GM13977 (cell line): ENCODE data around the gene AGBL1.

Source experiments
- DNase-seq: peaks from one replicate; pipeline ENCODE4 v3.0.0; 2012; ENCODE audit warnings: low spot score
- CTCF ChIP-seq: IDR thresholded peaks from 2 replicates; pipeline ENCODE4 v1.5.1; 2012; ENCODE audit warnings: mild to moderate bottlenecking, control low read depth; ENCODE audit not compliant: insufficient read depth; ENCODE audit errors: extremely low read depth, missing control alignments
- in situ Hi-C: fragments of 300-500 bp; cut with MboI; formaldehyde crosslinking; loops from one replicate; pipeline ENCODE4 v1.12.0; 2022; ENCODE audit warnings: low sequenced_read_pairs, low pct_unique_long_range_greater_than_20kb, mixed read lengths, inconsistent platforms; ENCODE audit not compliant: unreplicated experiment

Gene AGBL1

GRCh38 chr15:86355361-86355760 lies 275.7 kb downstream of the AGBL1 start:
- in situ Hi-C loops, result no loop called here
- DNase-seq, result no peak
- TF ChIP-seq CTCF, result no peak

GRCh38 chr15:86355801-86356200 lies 276.1 kb downstream of the AGBL1 start:
- in situ Hi-C loops, result no loop called here
- DNase-seq, result no peak
- no peak for TF ChIP-seq CTCF

- DNase-seq, result no peak
- in situ Hi-C loops, result no loop called here
Observed at GRCh38 chr15:86362555-86362954, 282.9 kb downstream of the AGBL1 start.

GRCh38 chr15:86373147-86373546 lies 293.5 kb downstream of the AGBL1 start:
- no peak for TF ChIP-seq CTCF
- no peak for DNase-seq
- in situ Hi-C loops, result no loop called here

More at GRCh38 chr15:86362555-86362954, 282.9 kb downstream of the AGBL1 start:
- TF ChIP-seq CTCF, result no peak

GRCh38 chr15:86375733-86376280 lies 296.1 kb downstream of the AGBL1 start:
- in situ Hi-C loops, result no loop called here
- no peak for TF ChIP-seq CTCF
- no peak for DNase-seq

GRCh38 chr15:86377914-86378313 lies 298.2 kb downstream of the AGBL1 start:
- in situ Hi-C loops, result no loop called here
- no peak for DNase-seq
- no peak for TF ChIP-seq CTCF

- DNase-seq, result no peak
- in situ Hi-C loops, result no loop called here
- no peak for TF ChIP-seq CTCF
Observed at GRCh38 chr15:86382341-86382740, 302.7 kb downstream of the AGBL1 start.
